Type B pancreatic cell (in vitro differentiated cells): Measurements from ENCODE around the gene CSNK1G2. TPM values are rescaled to one million over a fixed set of nuclear protein-coding genes. Genes with fewer than 3 reads are reported as not detected.

Source experiments
- DNase-seq: peaks from one replicate; pipeline ENCODE4 v3.0.0; 2021; ENCODE audit warnings: mixed read lengths; ENCODE audit not compliant: unreplicated experiment; ENCODE audit errors: extremely low spot score
- H3K27ac Mint-ChIP-seq: 2 replicates; pipeline ENCODE4 v1.8.0; 2021; ENCODE audit warnings: mild to moderate bottlenecking, mixed read lengths
- H3K27me3 Mint-ChIP-seq: 2 replicates; pipeline ENCODE4 v1.8.0; 2021; ENCODE audit warnings: mixed read lengths
- H3K36me3 Mint-ChIP-seq: 2 replicates; pipeline ENCODE4 v1.8.0; 2021; ENCODE audit warnings: mixed read lengths
- H3K4me1 Mint-ChIP-seq: one replicate; pipeline ENCODE4 v1.8.0; 2021; ENCODE audit warnings: mixed read lengths; ENCODE audit not compliant: unreplicated experiment
- H3K4me3 Mint-ChIP-seq: 2 replicates; pipeline ENCODE4 v1.8.0; 2021; ENCODE audit warnings: mild to moderate bottlenecking, mixed read lengths
- H3K9me3 Mint-ChIP-seq: 2 replicates; pipeline ENCODE4 v1.8.0; 2021; ENCODE audit warnings: mixed read lengths
- total RNA-seq: library from RNA; stranded (reverse); gene quantifications from 2 replicates; pipeline ENCODE4 v1.2.1, GENCODE V29; 2021; ENCODE audit warnings: low replicate concordance
- TF ChIP-seq, protein P1 (sequence below): fragments of 200-600 bp; sonication (generic); conservative IDR thresholded peaks from 2 replicates; pipeline ENCODE4 v1.5.0; 2021; ENCODE audit warnings: antibody characterized with exemption, mild to moderate bottlenecking

Gene CSNK1G2
- total RNA-seq, 1 donor from 2014 or later, result 71.6 TPM

DNA sequence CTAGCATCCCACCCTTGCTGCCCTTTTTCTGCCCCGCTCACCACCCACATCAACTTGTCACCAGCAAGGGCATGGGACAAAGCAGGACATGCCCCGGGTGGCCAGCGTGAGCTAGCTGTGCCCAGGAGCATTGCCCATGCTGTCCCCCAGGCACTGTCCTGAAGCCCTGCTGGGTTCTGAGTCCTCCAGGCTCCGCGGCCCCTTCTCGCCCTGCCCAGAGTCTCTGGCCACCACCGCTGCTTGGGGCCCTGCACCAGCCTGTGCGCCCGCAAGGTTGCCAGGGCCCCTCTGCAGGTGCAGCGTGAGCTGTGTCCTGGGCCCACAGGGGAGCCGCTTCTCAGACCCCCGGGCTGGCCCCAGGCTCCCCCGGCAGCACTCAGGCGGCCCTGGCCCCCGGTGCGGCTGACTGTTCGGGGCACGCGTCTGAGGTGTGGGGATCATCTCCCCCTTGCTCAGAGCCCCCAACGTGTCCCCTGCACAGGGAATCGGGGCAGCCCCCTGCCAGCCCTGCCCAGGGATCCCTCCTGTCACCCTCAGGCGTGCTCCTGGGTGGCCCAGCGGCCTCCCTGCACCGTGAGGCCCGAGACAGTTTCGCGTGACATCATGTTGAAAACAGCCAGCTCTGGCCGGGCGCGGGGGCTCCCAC is 4.1 kb downstream of the CSNK1G2 start:
- H3K36me3 Mint-ChIP-seq, result peaks cover 4% of the 10 kb centered on the region
- TF ChIP-seq, protein P1, sequence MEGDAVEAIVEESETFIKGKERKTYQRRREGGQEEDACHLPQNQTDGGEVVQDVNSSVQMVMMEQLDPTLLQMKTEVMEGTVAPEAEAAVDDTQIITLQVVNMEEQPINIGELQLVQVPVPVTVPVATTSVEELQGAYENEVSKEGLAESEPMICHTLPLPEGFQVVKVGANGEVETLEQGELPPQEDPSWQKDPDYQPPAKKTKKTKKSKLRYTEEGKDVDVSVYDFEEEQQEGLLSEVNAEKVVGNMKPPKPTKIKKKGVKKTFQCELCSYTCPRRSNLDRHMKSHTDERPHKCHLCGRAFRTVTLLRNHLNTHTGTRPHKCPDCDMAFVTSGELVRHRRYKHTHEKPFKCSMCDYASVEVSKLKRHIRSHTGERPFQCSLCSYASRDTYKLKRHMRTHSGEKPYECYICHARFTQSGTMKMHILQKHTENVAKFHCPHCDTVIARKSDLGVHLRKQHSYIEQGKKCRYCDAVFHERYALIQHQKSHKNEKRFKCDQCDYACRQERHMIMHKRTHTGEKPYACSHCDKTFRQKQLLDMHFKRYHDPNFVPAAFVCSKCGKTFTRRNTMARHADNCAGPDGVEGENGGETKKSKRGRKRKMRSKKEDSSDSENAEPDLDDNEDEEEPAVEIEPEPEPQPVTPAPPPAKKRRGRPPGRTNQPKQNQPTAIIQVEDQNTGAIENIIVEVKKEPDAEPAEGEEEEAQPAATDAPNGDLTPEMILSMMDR, result no peak
- no peaks in the 10 kb centered on the region for H3K9me3 Mint-ChIP-seq
- H3K27me3 Mint-ChIP-seq, result no peaks in the 10 kb centered on the region
- peaks cover 26% of the 10 kb centered on the region for H3K4me1 Mint-ChIP-seq
- H3K4me3 Mint-ChIP-seq, result no peak overlapping the region
- DNase-seq, result peak; percentile 69
- H3K27ac Mint-ChIP-seq, result no peak overlapping the region

DNA sequence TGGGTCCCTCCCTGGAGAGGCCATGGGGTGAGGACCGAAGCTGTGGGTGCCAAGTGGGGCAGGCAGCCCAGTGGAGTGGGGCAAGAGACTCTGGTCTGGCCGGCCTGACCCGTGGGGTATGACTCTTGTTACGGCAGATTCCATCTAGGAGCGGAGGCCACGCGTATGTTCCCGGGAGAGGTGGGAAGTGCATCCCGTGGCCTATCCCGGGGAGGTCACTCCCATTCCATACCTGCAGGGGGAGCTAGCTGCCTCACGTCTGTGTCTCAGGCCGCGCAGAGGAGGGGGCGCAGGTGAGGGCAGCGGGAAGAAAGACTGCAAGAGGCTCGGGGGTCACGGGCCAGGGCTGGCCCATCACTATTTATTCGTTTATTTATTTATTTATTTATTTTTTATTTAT is 4.9 kb downstream of the CSNK1G2 start:
- Mint-ChIP-seq H3K36me3 (peaks cover 4% of the 10 kb centered on the region), H3K27ac (peak overlapping the region; percentile 76), H3K27me3 (no peaks in the 10 kb centered on the region), H3K4me1 (peaks cover 23% of the 10 kb centered on the region), H3K4me3 (peak overlapping the region; percentile 20), H3K9me3 (no peaks in the 10 kb centered on the region)
- TF ChIP-seq, protein P1, result peak; percentile 77
- peak; percentile 79 for DNase-seq

GRCh38 chr19:1947651-1948209 is 6.8 kb downstream of the CSNK1G2 start:
- DNase-seq, result no peak
- Mint-ChIP-seq H3K36me3 (peaks cover 4% of the 10 kb centered on the region), H3K9me3 (no peaks in the 10 kb centered on the region), H3K27ac (no peak overlapping the region), H3K4me3 (no peak overlapping the region), H3K4me1 (peaks cover 22% of the 10 kb centered on the region), H3K27me3 (no peaks in the 10 kb centered on the region)
- TF ChIP-seq, protein P1, result no peak

GRCh38 chr19:1949304-1950101 is 8.5 kb downstream of the CSNK1G2 start:
- no peak overlapping the region for H3K27ac Mint-ChIP-seq
- no peak for DNase-seq
- H3K27me3 Mint-ChIP-seq, result no peaks in the 10 kb centered on the region
- H3K4me3 Mint-ChIP-seq, result no peak overlapping the region
- TF ChIP-seq, protein P1, result no peak
- H3K36me3 Mint-ChIP-seq, result peaks cover 4% of the 10 kb centered on the region
- H3K4me1 Mint-ChIP-seq, result peaks cover 13% of the 10 kb centered on the region
- no peaks in the 10 kb centered on the region for H3K9me3 Mint-ChIP-seq

GRCh38 chr19:1950640-1951039 is 9.7 kb downstream of the CSNK1G2 start:
- Mint-ChIP-seq H3K4me3 (no peak overlapping the region), H3K27me3 (no peaks in the 10 kb centered on the region), H3K36me3 (peaks cover 4% of the 10 kb centered on the region), H3K4me1 (peaks cover 13% of the 10 kb centered on the region), H3K9me3 (no peaks in the 10 kb centered on the region), H3K27ac (no peak overlapping the region)
- DNase-seq, result no peak
- TF ChIP-seq, protein P1, result no peak
